ENCODE results near the gene PKD1L1.

- TF ChIP-seq CTCF (IDR thresholded peaks at IDR 0.05) (no peak), EZH2 (IDR thresholded peaks at IDR 0.05; ENCODE audit: borderline replicate concordance, insufficient read depth, low read depth, low read length, poor library complexity, severe bottlenecking) (no peak)
Observed at GRCh38 chr7:47875406-47875805, 72.9 kb downstream of the PKD1L1 start.

All from B cell (primary cell).